Measurements from ENCODE around the gene CDC27. TPM values are rescaled to one million over a fixed set of nuclear protein-coding genes. Genes with fewer than 3 reads are reported as not detected.
A peak's percentile ranks its signal among the peaks of the same experiment; 100 is the strongest.

CDC27 gene
- total RNA-seq, 4 donors from 2014 or later: 38.7 to 87.6 (median 64.5) TPM

GRCh38 chr17:47232465-47232864 lies 43.4 kb upstream of the CDC27 start:
- no peak for DNase-seq (ENCODE audit: low spot score in 2 of 2)
- Histone ChIP-seq H3K9me3 (no peaks in the 10 kb centered on the region), H3K27me3 (no peaks in the 10 kb centered on the region), H3K36me3 (no peaks in the 10 kb centered on the region), H3K27ac (no peak overlapping the region), H3K4me1 (peaks cover 0 to 11% (median 8%) of the 10 kb centered on the region in 4 donors), H3K4me3 (no peak overlapping the region)
- TF ChIP-seq, protein P1, sequence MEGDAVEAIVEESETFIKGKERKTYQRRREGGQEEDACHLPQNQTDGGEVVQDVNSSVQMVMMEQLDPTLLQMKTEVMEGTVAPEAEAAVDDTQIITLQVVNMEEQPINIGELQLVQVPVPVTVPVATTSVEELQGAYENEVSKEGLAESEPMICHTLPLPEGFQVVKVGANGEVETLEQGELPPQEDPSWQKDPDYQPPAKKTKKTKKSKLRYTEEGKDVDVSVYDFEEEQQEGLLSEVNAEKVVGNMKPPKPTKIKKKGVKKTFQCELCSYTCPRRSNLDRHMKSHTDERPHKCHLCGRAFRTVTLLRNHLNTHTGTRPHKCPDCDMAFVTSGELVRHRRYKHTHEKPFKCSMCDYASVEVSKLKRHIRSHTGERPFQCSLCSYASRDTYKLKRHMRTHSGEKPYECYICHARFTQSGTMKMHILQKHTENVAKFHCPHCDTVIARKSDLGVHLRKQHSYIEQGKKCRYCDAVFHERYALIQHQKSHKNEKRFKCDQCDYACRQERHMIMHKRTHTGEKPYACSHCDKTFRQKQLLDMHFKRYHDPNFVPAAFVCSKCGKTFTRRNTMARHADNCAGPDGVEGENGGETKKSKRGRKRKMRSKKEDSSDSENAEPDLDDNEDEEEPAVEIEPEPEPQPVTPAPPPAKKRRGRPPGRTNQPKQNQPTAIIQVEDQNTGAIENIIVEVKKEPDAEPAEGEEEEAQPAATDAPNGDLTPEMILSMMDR (IDR thresholded peaks at IDR 0.05): no peak
- TF ChIP-seq POLR2A (IDR thresholded peaks at IDR 0.05) (no peak), EP300 (IDR thresholded peaks at IDR 0.05) (no peak)
- 84 to 96% methylated on average over 2 of the region's 2 CpGs for WGBS, 2 donors

GRCh38 chr17:47231866-47232265 lies 42.8 kb upstream of the CDC27 start:
- Histone ChIP-seq H3K4me3 (no peak overlapping the region), H3K27me3 (no peaks in the 10 kb centered on the region), H3K27ac (no peak overlapping the region), H3K36me3 (no peaks in the 10 kb centered on the region), H3K9me3 (no peaks in the 10 kb centered on the region), H3K4me1 (peaks cover 0 to 11% (median 8%) of the 10 kb centered on the region in 4 donors)
- 92% methylated on average over 3 of the region's 3 CpGs for WGBS, 2 donors
- TF ChIP-seq POLR2A (IDR thresholded peaks at IDR 0.05) (no peak), EP300 (IDR thresholded peaks at IDR 0.05) (no peak)
- DNase-seq (ENCODE audit: low spot score in 2 of 2): no peak

GRCh38 chr17:47231334-47231733 lies 42.2 kb upstream of the CDC27 start:
- no peak overlapping the region for H3K4me3 ChIP-seq
- 92 to 93% methylated on average over 3 of the region's 3 CpGs for WGBS, 2 donors
- H3K36me3 ChIP-seq: no peaks in the 10 kb centered on the region
- H3K9me3 ChIP-seq: no peaks in the 10 kb centered on the region
- no peak for TF ChIP-seq POLR2A (IDR thresholded peaks at IDR 0.05)
- TF ChIP-seq, protein P1 (IDR thresholded peaks at IDR 0.05): no peak
- TF ChIP-seq EP300 (IDR thresholded peaks at IDR 0.05): no peak
- no peak for DNase-seq (ENCODE audit: low spot score in 2 of 2)
- H3K27me3 ChIP-seq: no peaks in the 10 kb centered on the region
- no peak overlapping the region for H3K27ac ChIP-seq
- peaks cover 0 to 13% (median 9%) of the 10 kb centered on the region in 4 donors for H3K4me1 ChIP-seq

DNA sequence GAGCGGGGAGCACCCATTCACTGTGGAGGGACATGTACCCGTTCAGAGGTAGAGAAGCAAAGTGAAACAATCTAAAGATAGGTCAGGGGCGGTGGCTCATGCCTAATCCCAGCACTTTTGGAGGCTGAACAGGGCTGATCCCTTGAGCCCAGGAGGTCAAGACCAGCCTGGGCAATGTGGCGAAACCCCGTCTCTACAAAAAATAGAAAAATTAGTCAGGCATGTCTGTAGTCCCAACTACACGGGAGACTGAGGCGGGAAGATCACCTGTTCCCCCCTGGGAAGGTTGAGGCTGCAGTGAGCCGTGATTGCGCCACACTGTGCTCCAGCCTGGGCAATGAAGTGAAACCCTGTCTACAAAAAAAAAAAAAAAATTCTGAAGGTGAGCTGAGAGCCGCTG lies 41.8 kb upstream of the CDC27 start:
- Histone ChIP-seq H3K9me3 (no peaks in the 10 kb centered on the region), H3K36me3 (no peaks in the 10 kb centered on the region), H3K27me3 (no peaks in the 10 kb centered on the region), H3K27ac (no peak overlapping the region), H3K4me3 (no peak overlapping the region), H3K4me1 (peaks cover 3 to 18% (median 11%) of the 10 kb centered on the region in 4 donors)
- TF ChIP-seq POLR2A (IDR thresholded peaks at IDR 0.05): no peak
- no peak for TF ChIP-seq EP300 (IDR thresholded peaks at IDR 0.05)
- TF ChIP-seq, protein P1 (IDR thresholded peaks at IDR 0.05): no peak
- WGBS, 2 donors: 88 to 91% methylated on average over 10 of the region's 10 CpGs
- DNase-seq (ENCODE audit: low spot score in 2 of 2): no peak

DNA sequence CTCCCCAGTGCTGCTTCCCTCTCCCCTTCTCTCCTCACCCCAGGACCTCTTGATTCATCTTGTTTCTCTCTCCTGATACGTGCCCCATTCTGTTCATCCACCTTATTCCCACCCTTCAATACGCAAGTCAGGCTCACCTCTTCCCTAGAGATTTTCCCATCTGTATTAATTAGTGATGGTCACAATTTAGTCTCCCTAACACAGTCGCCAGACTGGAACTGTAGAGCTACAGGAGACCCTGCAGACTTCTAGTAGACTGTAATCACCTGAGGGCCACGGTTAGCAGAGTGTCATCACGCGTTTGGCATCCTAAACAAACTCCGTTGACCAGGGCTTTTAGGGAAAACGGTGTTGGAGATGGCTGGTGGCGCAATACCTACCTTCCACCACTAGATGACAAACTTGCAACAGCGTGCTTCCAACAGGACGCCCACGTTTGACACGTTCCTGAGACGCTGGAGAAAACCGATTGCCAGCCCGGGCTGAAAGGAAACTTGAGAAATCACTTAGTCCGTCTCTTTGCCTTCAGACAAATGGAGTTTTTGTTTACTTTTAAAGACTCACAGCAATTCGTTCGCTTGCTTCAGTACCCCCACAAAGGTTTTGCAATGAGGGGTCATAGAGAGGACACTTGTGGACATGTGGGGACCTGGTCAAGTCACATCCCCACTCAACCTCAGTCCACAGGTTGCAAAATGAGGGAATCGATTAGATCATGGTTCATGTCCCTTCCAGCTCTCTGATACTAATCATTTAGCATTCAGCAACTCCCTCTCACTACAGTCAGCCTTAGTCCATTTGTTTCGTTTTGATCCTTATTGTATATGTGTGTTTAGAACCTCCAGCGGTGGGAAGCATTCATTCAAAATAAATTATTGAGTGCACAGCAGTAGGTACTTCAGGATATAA lies 40.7 kb upstream of the CDC27 start:
- peaks cover 3 to 29% (median 18%) of the 10 kb centered on the region in 4 donors for H3K4me1 ChIP-seq
- no peaks in the 10 kb centered on the region for H3K9me3 ChIP-seq
- H3K27me3 ChIP-seq: no peaks in the 10 kb centered on the region
- peak overlapping the region in 3 of 4 donors; percentile 4 to 37 (median 22) for H3K4me3 ChIP-seq
- peak overlapping the region in 2 of 4 donors; percentile 15 to 75 for H3K27ac ChIP-seq
- peak; percentile 77 to 91 for DNase-seq (ENCODE audit: low spot score in 2 of 2)
- TF ChIP-seq EP300 (IDR thresholded peaks at IDR 0.05) (peak in 1 of 2 donors; percentile 86), POLR2A (IDR thresholded peaks at IDR 0.05) (no peak)
- TF ChIP-seq, protein P1 (IDR thresholded peaks at IDR 0.05): peak; percentile 97 to 98 (median 98)
- H3K36me3 ChIP-seq: no peaks in the 10 kb centered on the region
- WGBS, 2 donors: 8 to 9% methylated on average over 22 of the region's 22 CpGs

Measured in tibial nerve (tissue), 4 donors.